Activated CD8-positive, alpha-beta T cell treated with anti-CD3 and anti-CD28 coated beads, Interleukin-2, amount 10 ng/mL, durations not matched to agents 7 days and 5 days (primary cell): ENCODE data around the gene SYNM. TPM values are rescaled to one million over a fixed set of nuclear protein-coding genes. Genes with fewer than 3 reads are reported as not detected.

Source experiments
- ATAC-seq: fragments of 150-1000 bp; cut with Tn5 transposase; one replicate; pipeline ENCODE4 v1.10.0; 2021; ENCODE audit warnings: moderate library complexity
- CTCF ChIA-PET: fragments of 350-600 bp; sonication (Branson Sonifier 250); formaldehyde crosslinking; loops from one replicate; lab custom pipeline; 2021; ENCODE audit warnings: antibody characterized with exemption; lab: Charles Lee
- POLR2A ChIA-PET: fragments of 350-600 bp; sonication (Branson Sonifier 250); formaldehyde crosslinking; loops from one replicate; lab custom pipeline; 2021; ENCODE audit warnings: antibody characterized with exemption; lab: Charles Lee
- DNase-seq: peaks from one replicate; pipeline ENCODE4 v3.0.0-alpha.2; 2020
- H3K27ac Mint-ChIP-seq: one replicate; pipeline ENCODE4 v1.8.0; 2021; ENCODE audit warnings: mild to moderate bottlenecking, mixed read lengths
- H3K27me3 Mint-ChIP-seq: one replicate; pipeline ENCODE4 v1.8.0; 2021; ENCODE audit warnings: low read depth, mixed read lengths
- H3K36me3 Mint-ChIP-seq: one replicate; pipeline ENCODE4 v1.8.0; 2021; ENCODE audit warnings: low read depth, mixed read lengths
- H3K4me1 Mint-ChIP-seq: one replicate; pipeline ENCODE4 v1.8.0; 2021; ENCODE audit warnings: low read depth, mixed read lengths
- H3K4me3 Mint-ChIP-seq: one replicate; pipeline ENCODE4 v1.8.0; 2021; ENCODE audit warnings: mild to moderate bottlenecking, mixed read lengths
- H3K9me3 Mint-ChIP-seq: one replicate; pipeline ENCODE4 v1.8.0; 2022; ENCODE audit warnings: mixed read lengths; ENCODE audit not compliant: insufficient read depth
- total RNA-seq, 2 experiments: library from RNA; stranded (reverse); gene quantifications; one replicate each; pipeline ENCODE4 v1.2.3, GENCODE V29; 2021

SYNM gene
- total RNA-seq, 2 experiments from 2014 or later = 0.18 to 0.29 TPM

GRCh38 chr15:99087405-99087943, 17.4 kb upstream of the SYNM start:
- Mint-ChIP-seq H3K36me3 (no peaks in the 10 kb centered on the region), H3K27ac (no peak overlapping the region), H3K9me3 (no peaks in the 10 kb centered on the region), H3K4me3 (no peak overlapping the region), H3K4me1 (peaks cover 6% of the 10 kb centered on the region), H3K27me3 (peaks cover 2% of the 10 kb centered on the region)
- CTCF ChIA-PET = no interaction called here
- ATAC-seq (no peak), DNase-seq (no peak)
- POLR2A ChIA-PET = interaction anchor here (0.8 kb wide), 1 partner anchor 14 kb away, joined by 3 read pairs; no protein-coding TSS in a partner anchor

DNA sequence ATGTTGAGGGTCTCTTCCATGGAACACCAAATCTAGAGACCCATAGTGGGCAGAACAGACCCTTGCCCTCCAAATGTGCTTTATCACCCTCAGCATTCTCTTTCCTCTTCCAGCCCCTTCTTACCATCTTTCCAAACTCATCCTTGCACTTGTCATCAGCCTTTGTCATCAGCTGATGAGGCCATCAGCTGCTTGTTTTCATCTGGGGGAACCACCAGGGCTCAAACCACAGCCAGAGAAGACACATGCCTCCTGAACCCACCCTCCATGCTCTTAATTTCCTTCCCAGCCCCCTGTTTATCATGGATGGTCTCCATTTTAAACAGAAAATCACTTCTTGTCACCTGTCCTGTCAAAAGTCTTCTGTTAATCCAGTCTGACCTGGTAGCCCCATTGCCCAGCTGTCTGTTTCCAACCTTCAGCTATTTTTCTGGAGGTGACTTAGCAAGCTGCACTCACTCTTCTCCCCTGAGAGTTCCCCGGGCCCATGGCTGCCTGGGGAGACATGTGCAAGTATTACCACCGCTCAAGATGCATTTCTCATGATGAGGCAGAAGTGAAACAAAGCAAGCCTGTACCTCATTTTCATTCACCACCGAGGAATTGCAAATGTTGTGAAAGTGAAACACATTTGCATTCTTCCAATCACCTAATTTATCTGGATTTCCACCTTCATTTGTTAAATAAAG, 14.7 kb upstream of the SYNM start:
- ATAC-seq = no peak
- no peak overlapping the region for H3K4me3 Mint-ChIP-seq
- ChIA-PET POLR2A (no interaction called here), CTCF (interaction anchor here (1.3 to 3.0 kb wide), 2 partner anchors 10 to 14 kb away, joined by 5 to 16 read pairs; no protein-coding TSS in a partner anchor)
- DNase-seq = no peak
- H3K4me1 Mint-ChIP-seq = peaks cover 6% of the 10 kb centered on the region
- no peak overlapping the region for H3K27ac Mint-ChIP-seq
- no peaks in the 10 kb centered on the region for H3K27me3 Mint-ChIP-seq
- no peaks in the 10 kb centered on the region for H3K9me3 Mint-ChIP-seq
- H3K36me3 Mint-ChIP-seq = no peaks in the 10 kb centered on the region

DNA sequence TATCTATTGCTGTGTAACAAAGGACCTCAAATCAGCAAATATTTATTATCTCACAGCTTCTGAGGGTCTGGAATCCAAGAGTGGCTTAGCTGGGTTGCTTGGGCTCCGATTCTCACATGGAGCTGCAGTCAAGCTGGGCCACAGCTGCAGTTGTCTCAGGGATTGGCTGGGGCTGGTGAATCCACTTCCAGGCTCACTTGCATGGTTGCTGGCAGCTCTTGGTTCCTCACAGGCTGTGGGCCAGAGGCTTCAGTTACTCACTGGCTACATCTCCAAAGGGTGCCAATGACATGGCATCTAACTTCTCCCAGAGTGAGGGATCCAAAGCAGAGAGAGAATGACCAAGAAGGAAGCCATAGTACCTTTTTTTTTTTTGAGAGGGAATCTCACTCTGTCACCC, 13.9 kb upstream of the SYNM start:
- H3K27me3 Mint-ChIP-seq = no peaks in the 10 kb centered on the region
- CTCF ChIA-PET = interaction anchor here (1.3 to 3.0 kb wide), 2 partner anchors 9 to 15 kb away, joined by 5 to 16 read pairs; no protein-coding TSS in a partner anchor

DNA sequence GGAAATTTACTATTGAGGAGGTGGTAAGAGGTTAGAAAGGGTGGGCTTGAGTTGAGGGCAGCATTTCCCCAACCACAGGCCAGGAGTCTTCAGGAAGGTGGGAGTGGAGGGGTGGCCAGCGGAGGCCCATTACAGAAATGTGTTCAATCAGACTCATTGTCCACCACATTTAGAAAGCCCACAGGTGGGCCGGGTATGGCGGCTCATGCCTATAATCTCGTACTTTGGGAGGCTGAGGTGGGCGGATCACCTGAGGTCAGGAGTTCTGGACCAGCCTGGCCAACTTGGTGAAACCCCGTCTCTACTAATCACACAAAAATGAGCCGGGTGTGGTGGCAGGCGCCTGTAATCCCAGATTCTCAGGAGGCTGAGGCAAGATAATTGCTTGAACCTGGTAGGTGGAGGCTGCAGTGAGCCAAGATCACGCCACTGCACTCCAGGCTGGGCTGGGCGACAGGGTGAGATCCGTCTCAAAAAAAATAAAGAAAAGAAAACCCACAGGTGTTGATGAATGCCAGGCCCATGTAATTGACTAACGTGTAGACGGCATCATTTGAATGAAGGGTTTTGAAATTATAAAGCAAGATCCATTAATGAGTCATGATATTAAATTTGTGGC, 12.2 kb upstream of the SYNM start:
- ATAC-seq (no peak), DNase-seq (no peak)
- Mint-ChIP-seq H3K27ac (no peak overlapping the region), H3K9me3 (no peaks in the 10 kb centered on the region), H3K4me3 (no peak overlapping the region), H3K4me1 (peaks cover 6% of the 10 kb centered on the region), H3K27me3 (no peaks in the 10 kb centered on the region), H3K36me3 (no peaks in the 10 kb centered on the region)
- CTCF ChIA-PET = interaction anchor here (1.9 kb wide), 1 partner anchor 16 kb away, joined by 4 read pairs; no protein-coding TSS in a partner anchor
- POLR2A ChIA-PET = no interaction called here

More for the DNA sequence above, 13.9 kb upstream of the SYNM start:
- POLR2A ChIA-PET = no interaction called here
- no peak overlapping the region for H3K27ac Mint-ChIP-seq
- DNase-seq = no peak
- H3K4me1 Mint-ChIP-seq = peaks cover 6% of the 10 kb centered on the region
- no peak for ATAC-seq
- H3K4me3 Mint-ChIP-seq = no peak overlapping the region
- H3K9me3 Mint-ChIP-seq = no peaks in the 10 kb centered on the region
- H3K36me3 Mint-ChIP-seq = no peaks in the 10 kb centered on the region

DNA sequence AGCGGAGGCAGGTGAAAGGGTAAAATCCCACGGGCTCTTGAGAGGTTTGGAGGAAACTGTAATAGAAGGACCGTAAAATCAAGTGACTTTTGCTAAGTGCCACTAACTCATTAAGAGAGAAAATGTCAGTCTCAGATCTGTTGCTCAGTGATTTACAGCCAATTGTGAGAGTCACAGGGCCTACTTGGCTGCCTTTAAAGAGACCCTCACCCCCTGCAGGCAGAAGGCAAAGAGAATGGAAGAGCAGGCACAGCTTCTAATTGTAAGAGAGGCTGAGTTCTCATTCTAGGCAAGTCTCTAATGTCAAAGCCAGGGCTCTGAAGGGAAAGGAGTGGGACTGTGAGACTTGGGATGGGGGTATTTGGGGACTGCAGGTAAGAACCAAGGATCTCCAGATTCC, 9.3 kb upstream of the SYNM start:
- ChIA-PET POLR2A (no interaction called here), CTCF (no interaction called here)
- H3K27ac Mint-ChIP-seq = no peak overlapping the region
- no peaks in the 10 kb centered on the region for H3K36me3 Mint-ChIP-seq
- ATAC-seq = no peak
- DNase-seq = no peak
- H3K27me3 Mint-ChIP-seq = peaks cover 10% of the 10 kb centered on the region
- H3K4me3 Mint-ChIP-seq = no peak overlapping the region
- no peaks in the 10 kb centered on the region for H3K9me3 Mint-ChIP-seq
- H3K4me1 Mint-ChIP-seq = peaks cover under 1% of the 10 kb centered on the region

DNA sequence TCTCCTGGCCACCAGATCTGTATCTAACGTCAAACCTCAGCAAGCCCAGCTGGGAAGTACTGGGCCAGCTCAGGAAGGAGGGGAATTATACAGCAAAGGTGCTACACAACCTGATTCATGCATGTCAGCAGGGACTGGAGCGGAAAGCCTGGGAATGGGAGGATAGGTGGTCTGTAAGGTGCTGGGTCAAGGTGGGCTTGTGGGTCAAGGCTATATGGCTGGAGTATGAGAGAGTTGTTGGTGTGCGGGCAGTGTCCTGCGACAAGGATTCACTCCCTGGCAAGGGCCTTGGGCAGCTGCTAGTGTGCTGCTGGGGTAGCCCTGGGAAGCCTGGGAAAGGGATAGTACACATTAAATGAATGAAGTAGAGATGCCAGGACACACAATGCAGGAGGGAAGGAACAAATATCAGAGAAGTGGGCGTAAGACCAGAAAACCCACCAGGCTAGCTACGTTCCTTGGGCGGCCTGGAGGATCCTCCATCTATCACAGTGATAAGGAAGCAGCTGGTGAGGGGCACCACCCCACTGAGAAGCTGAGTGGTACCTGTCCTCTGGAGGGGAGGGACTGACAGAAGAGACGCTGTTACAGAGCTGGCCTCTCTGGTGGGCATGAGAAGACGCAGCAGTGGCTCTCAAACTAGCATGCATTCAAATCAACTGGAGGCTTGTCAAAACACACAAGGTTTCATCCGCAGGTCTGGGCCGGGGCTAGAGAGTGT, 8.5 kb upstream of the SYNM start:
- Mint-ChIP-seq H3K4me1 (peaks cover 3% of the 10 kb centered on the region), H3K27ac (no peak overlapping the region), H3K36me3 (no peaks in the 10 kb centered on the region), H3K4me3 (no peak overlapping the region), H3K9me3 (no peaks in the 10 kb centered on the region), H3K27me3 (peaks cover 13% of the 10 kb centered on the region)
- POLR2A ChIA-PET = no interaction called here
- DNase-seq (no peak), ATAC-seq (no peak)
- CTCF ChIA-PET = interaction anchor here (0.8 kb wide), 1 partner anchor 19 kb away, joined by 3 read pairs; no protein-coding TSS in a partner anchor

DNA sequence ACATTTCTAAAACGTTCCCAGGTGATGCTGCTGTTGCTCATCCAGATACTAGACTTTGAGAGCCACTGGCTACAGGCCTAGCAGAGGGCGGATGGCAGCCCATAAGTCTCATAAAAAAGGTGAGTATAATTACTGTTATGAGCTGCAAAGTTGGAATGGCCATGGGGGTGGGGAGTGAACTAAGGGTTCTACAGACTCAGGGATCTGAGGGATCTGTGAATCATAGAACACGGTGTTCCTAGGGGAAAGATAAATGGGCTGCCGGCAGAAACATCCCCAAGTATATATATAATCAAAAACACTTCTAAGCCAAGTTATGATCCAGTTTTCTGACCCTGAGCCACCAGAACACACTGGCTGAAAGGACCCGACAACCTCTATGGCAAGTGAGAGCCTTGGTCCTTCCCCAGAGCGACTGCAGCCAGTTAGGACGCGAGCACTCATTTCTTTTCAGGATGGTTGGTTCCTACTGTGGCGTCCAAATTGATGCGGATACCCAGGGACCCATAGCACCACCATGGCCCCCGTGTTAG, 7.9 kb upstream of the SYNM start:
- ATAC-seq (no peak), DNase-seq (no peak)
- H3K9me3 Mint-ChIP-seq = no peaks in the 10 kb centered on the region
- peaks cover 18% of the 10 kb centered on the region for H3K27me3 Mint-ChIP-seq
- H3K36me3 Mint-ChIP-seq = no peaks in the 10 kb centered on the region
- CTCF ChIA-PET = interaction anchor here (0.8 to 2.2 kb wide), 2 partner anchors 20 to 116 kb away, joined by 3 to 7 read pairs; no protein-coding TSS in a partner anchor
- POLR2A ChIA-PET = no interaction called here
- H3K4me1 Mint-ChIP-seq = peaks cover 3% of the 10 kb centered on the region
- H3K27ac Mint-ChIP-seq = no peak overlapping the region
- H3K4me3 Mint-ChIP-seq = no peak overlapping the region

GRCh38 chr15:99097441-99098410, 7.2 kb upstream of the SYNM start:
- CTCF ChIA-PET = interaction anchor here (1.7 to 2.2 kb wide), 2 partner anchors 21 to 115 kb away, joined by 7 to 8 read pairs; no protein-coding TSS in a partner anchor
- POLR2A ChIA-PET = no interaction called here
- Mint-ChIP-seq H3K4me3 (no peak overlapping the region), H3K27ac (no peak overlapping the region), H3K4me1 (peaks cover 3% of the 10 kb centered on the region), H3K9me3 (no peaks in the 10 kb centered on the region), H3K27me3 (peaks cover 23% of the 10 kb centered on the region), H3K36me3 (no peaks in the 10 kb centered on the region)
- ATAC-seq (no peak), DNase-seq (no peak)

DNA sequence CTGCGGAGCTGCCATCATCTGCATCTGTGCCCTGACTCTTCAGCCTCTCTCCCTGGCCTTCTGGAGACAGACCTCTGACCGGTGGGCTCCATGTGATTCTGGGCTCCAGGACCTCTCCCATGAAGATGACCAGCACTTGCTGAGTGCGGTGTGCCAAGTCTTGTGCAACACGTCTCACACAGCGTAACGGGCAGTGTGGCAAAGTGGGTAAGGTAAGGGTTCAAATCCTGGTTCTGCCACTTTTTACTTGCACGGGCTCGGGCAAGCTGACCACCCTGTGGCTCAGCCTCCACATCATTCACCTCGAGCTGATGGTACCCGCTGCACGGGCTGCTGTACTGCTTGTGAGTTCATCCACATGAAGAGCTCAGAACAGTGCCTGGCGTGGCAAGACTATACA, 6.5 kb upstream of the SYNM start:
- Mint-ChIP-seq H3K4me3 (no peak overlapping the region), H3K9me3 (no peaks in the 10 kb centered on the region), H3K4me1 (peaks cover 3% of the 10 kb centered on the region), H3K27me3 (peaks cover 28% of the 10 kb centered on the region), H3K27ac (no peak overlapping the region), H3K36me3 (no peaks in the 10 kb centered on the region)
- ChIA-PET POLR2A (no interaction called here), CTCF (interaction anchor here (1.6 to 2.2 kb wide), 3 partner anchors 11 to 115 kb away, joined by 5 to 8 read pairs (median 7); no protein-coding TSS in a partner anchor)
- ATAC-seq (peak; percentile 14), DNase-seq (no peak)

GRCh38 chr15:99098991-99099390, 5.9 kb upstream of the SYNM start:
- no peak for DNase-seq
- H3K27ac Mint-ChIP-seq = no peak overlapping the region
- H3K36me3 Mint-ChIP-seq = no peaks in the 10 kb centered on the region
- peaks cover 32% of the 10 kb centered on the region for H3K27me3 Mint-ChIP-seq
- no peak for ATAC-seq
- peaks cover 3% of the 10 kb centered on the region for H3K4me1 Mint-ChIP-seq
- ChIA-PET POLR2A (no interaction called here), CTCF (interaction anchor here (1.6 to 2.2 kb wide), 3 partner anchors 11 to 114 kb away, joined by 5 to 8 read pairs (median 7); no protein-coding TSS in a partner anchor)
- no peaks in the 10 kb centered on the region for H3K9me3 Mint-ChIP-seq
- H3K4me3 Mint-ChIP-seq = no peak overlapping the region
